Hepatocyte (in vitro differentiated cells): Measurements from ENCODE around the gene ZFPM1.

Source experiments
- EZH2 ChIP-seq: fragments of 200-600 bp; sonication (generic); IDR thresholded peaks from 2 replicates; pipeline ENCODE4 v1.6.1; 2016; ENCODE audit warnings: antibody characterized with exemption, mild to moderate bottlenecking, borderline replicate concordance
- TF ChIP-seq, protein P1 (sequence below): fragments of 200-600 bp; sonication (generic); IDR thresholded peaks from 2 replicates; pipeline ENCODE4 v1.5.1; 2016; ENCODE audit warnings: antibody characterized with exemption, mild to moderate bottlenecking; ENCODE audit not compliant: poor library complexity

DNA sequence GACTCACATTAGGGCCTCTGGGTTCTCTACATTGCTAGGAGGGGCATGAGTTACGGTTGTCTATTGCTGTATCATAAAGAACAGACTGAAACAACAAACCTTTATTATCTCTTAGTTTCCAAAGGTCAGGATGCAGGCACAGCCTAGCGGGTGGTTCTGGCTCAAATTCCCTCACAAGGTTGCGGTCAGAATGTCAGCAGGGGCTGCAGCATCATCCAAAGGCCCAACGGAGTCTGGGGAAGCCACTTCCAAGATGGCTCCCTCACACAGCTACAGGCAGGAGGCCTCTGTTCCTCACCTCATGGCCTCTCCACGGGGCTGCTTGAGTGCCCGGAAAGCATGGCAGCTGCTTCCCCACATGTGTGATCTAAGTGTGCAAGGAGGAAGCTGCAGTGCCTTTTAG is 29.6 kb upstream of the ZFPM1 start:
- TF ChIP-seq, protein P1, sequence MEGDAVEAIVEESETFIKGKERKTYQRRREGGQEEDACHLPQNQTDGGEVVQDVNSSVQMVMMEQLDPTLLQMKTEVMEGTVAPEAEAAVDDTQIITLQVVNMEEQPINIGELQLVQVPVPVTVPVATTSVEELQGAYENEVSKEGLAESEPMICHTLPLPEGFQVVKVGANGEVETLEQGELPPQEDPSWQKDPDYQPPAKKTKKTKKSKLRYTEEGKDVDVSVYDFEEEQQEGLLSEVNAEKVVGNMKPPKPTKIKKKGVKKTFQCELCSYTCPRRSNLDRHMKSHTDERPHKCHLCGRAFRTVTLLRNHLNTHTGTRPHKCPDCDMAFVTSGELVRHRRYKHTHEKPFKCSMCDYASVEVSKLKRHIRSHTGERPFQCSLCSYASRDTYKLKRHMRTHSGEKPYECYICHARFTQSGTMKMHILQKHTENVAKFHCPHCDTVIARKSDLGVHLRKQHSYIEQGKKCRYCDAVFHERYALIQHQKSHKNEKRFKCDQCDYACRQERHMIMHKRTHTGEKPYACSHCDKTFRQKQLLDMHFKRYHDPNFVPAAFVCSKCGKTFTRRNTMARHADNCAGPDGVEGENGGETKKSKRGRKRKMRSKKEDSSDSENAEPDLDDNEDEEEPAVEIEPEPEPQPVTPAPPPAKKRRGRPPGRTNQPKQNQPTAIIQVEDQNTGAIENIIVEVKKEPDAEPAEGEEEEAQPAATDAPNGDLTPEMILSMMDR, result no peak
- TF ChIP-seq EZH2, result no peak
